SK-N-MC (cell line): ENCODE data around the gene SYNE1.

ENCODE experiments used
- DNase-seq: peaks from one replicate; pipeline ENCODE4 v3.0.0-alpha.2; 2011; ENCODE audit warnings: low read depth, low spot score
- H3K27ac ChIP-seq: fragments of 200-600 bp; sonication (generic); 2 replicates; pipeline ENCODE4 v1.5.1; 2016; ENCODE audit warnings: mixed run types
- H3K36me3 ChIP-seq: fragments of 200-600 bp; sonication (generic); 2 replicates; pipeline ENCODE4 v1.6.1; 2017; ENCODE audit warnings: antibody characterized with exemption, low read length, mixed read lengths; ENCODE audit not compliant: insufficient read depth
- H3K4me3 ChIP-seq: fragments of 200-600 bp; sonication (generic); 2 replicates; pipeline ENCODE4 v1.5.1; 2016
- H3K9ac ChIP-seq: fragments of 200-600 bp; sonication (generic); 2 replicates; pipeline ENCODE4 v1.8.0; 2017; ENCODE audit warnings: mixed run types, mixed read lengths; ENCODE audit not compliant: insufficient read length
- H3K9me3 ChIP-seq: fragments of 200-600 bp; sonication (generic); 2 replicates; pipeline ENCODE4 v1.6.1; 2017; ENCODE audit warnings: low read depth, mild to moderate bottlenecking, antibody characterized with exemption, low read length, moderate library complexity, mixed read lengths
- EZH2 ChIP-seq: fragments of 200-600 bp; sonication (generic); IDR thresholded peaks from one replicate; pipeline ENCODE4 v1.6.1; 2017; ENCODE audit warnings: antibody characterized with exemption
- FOXP2 ChIP-seq: optimal IDR thresholded peaks from 2 replicates; pipeline ENCODE3; 2011; ENCODE audit warnings: mild to moderate bottlenecking, moderate library complexity; ENCODE audit not compliant: insufficient read depth; ENCODE audit errors: extremely low read length, control extremely low read depth
- POLR2AphosphoS5 ChIP-seq: IDR thresholded peaks from 2 replicates; pipeline ENCODE4 v1.6.1; 2012; ENCODE audit warnings: mild to moderate bottlenecking, low read depth, low read length, borderline replicate concordance

Gene SYNE1

GRCh38 chr6:152295346-152295745 lies 341.8 kb downstream of the SYNE1 start:
- H3K27ac ChIP-seq, result no peak overlapping the region
- H3K36me3 ChIP-seq, result peaks cover 8% of the 10 kb centered on the region; the same call in 1 of the 2 replicates
- H3K4me3 ChIP-seq, result no peak overlapping the region
- H3K9ac ChIP-seq, result no peak overlapping the region
- H3K9me3 ChIP-seq, result no peaks in the 10 kb centered on the region
- DNase-seq, result no peak
- no peak for TF ChIP-seq EZH2
- no peak for TF ChIP-seq POLR2AphosphoS5
- no peak for TF ChIP-seq FOXP2

- H3K9me3 ChIP-seq, result no peaks in the 10 kb centered on the region
- no peak overlapping the region for H3K4me3 ChIP-seq
- TF ChIP-seq FOXP2 (no peak), POLR2AphosphoS5 (no peak), EZH2 (no peak)
- H3K36me3 ChIP-seq, result peaks cover 8% of the 10 kb centered on the region; the same call in 1 of the 2 replicates
- H3K27ac ChIP-seq, result no peak overlapping the region
- no peak overlapping the region for H3K9ac ChIP-seq
- DNase-seq, result no peak
Measured at GRCh38 chr6:152293404-152293803, 343.8 kb downstream of the SYNE1 start.

- H3K27ac ChIP-seq, result no peak overlapping the region
- H3K9me3 ChIP-seq, result no peaks in the 10 kb centered on the region
- no peak overlapping the region for H3K4me3 ChIP-seq
- no peak for DNase-seq
- no peak for TF ChIP-seq FOXP2
- TF ChIP-seq EZH2, result no peak
- peaks cover 8% of the 10 kb centered on the region; the same call in 1 of the 2 replicates for H3K36me3 ChIP-seq
- no peak overlapping the region for H3K9ac ChIP-seq
Measured at GRCh38 chr6:152292555-152292954, 344.6 kb downstream of the SYNE1 start.

- no peak for DNase-seq
- Histone ChIP-seq H3K27ac (no peak overlapping the region), H3K9ac (no peak overlapping the region), H3K4me3 (no peak overlapping the region), H3K36me3 (peaks cover 8% of the 10 kb centered on the region; the same call in 1 of the 2 replicates), H3K9me3 (no peaks in the 10 kb centered on the region)
- no peak for TF ChIP-seq POLR2AphosphoS5
- TF ChIP-seq FOXP2, result no peak
- TF ChIP-seq EZH2, result no peak
Measured at GRCh38 chr6:152290693-152291092, 346.5 kb downstream of the SYNE1 start.

- H3K9me3 ChIP-seq, result no peaks in the 10 kb centered on the region
- no peak for TF ChIP-seq FOXP2
- no peaks in the 10 kb centered on the region for H3K36me3 ChIP-seq
- no peak overlapping the region for H3K27ac ChIP-seq
- no peak overlapping the region for H3K9ac ChIP-seq
- H3K4me3 ChIP-seq, result no peak overlapping the region
- DNase-seq, result no peak
Measured at GRCh38 chr6:152277826-152278329, 359.3 kb downstream of the SYNE1 start.

- Histone ChIP-seq H3K4me3 (no peak overlapping the region), H3K9ac (no peak overlapping the region), H3K9me3 (no peaks in the 10 kb centered on the region), H3K27ac (no peak overlapping the region), H3K36me3 (no peaks in the 10 kb centered on the region)
- TF ChIP-seq FOXP2, result no peak
- no peak for TF ChIP-seq POLR2AphosphoS5
- TF ChIP-seq EZH2, result no peak
- DNase-seq, result no peak
Measured at GRCh38 chr6:152273638-152274037, 363.5 kb downstream of the SYNE1 start.

- TF ChIP-seq FOXP2 (no peak), POLR2AphosphoS5 (no peak), EZH2 (no peak)
- no peaks in the 10 kb centered on the region for H3K36me3 ChIP-seq
- no peak overlapping the region for H3K9ac ChIP-seq
- no peak overlapping the region for H3K4me3 ChIP-seq
- H3K27ac ChIP-seq, result peak overlapping the region; percentile 34; the same call in 1 of the 2 replicates
- no peaks in the 10 kb centered on the region for H3K9me3 ChIP-seq
- DNase-seq, result no peak
Measured at GRCh38 chr6:152273002-152273401, 364.2 kb downstream of the SYNE1 start.

GRCh38 chr6:152272486-152272885 lies 364.7 kb downstream of the SYNE1 start:
- H3K27ac ChIP-seq, result peak overlapping the region; percentile 34; the same call in 1 of the 2 replicates
- no peak for TF ChIP-seq POLR2AphosphoS5
- H3K4me3 ChIP-seq, result no peak overlapping the region
- H3K9me3 ChIP-seq, result no peaks in the 10 kb centered on the region
- H3K9ac ChIP-seq, result no peak overlapping the region
- no peaks in the 10 kb centered on the region for H3K36me3 ChIP-seq
- no peak for DNase-seq

GRCh38 chr6:152271776-152272464 lies 365.2 kb downstream of the SYNE1 start:
- peak overlapping the region; percentile 7; the same call in 1 of the 2 replicates for H3K4me3 ChIP-seq
- no peaks in the 10 kb centered on the region for H3K9me3 ChIP-seq
- TF ChIP-seq FOXP2, result no peak
- peak; percentile 19; the same call in 1 of the 2 replicates for TF ChIP-seq POLR2AphosphoS5
- H3K36me3 ChIP-seq, result no peaks in the 10 kb centered on the region
- peak overlapping the region; percentile 34; the same call in 1 of the 2 replicates for H3K27ac ChIP-seq
- peak; percentile 70 for DNase-seq
- H3K9ac ChIP-seq, result no peak overlapping the region
